HG03432 (cell line): ENCODE measurements around the gene PAFAH1B1.

ENCODE experiments used
- ATAC-seq: cut with Tn5 transposase; IDR thresholded peaks from one replicate; pipeline ENCODE4 v1.9.1; 2021; ENCODE audit warnings: mild to moderate bottlenecking, moderate library complexity; ENCODE audit not compliant: unreplicated experiment

Gene PAFAH1B1

GRCh38 chr17:2712300-2713043 is 119.0 kb downstream of the PAFAH1B1 start:
- no peak for ATAC-seq

GRCh38 chr17:2713881-2714280 is 120.4 kb downstream of the PAFAH1B1 start:
- no peak for ATAC-seq

DNA sequence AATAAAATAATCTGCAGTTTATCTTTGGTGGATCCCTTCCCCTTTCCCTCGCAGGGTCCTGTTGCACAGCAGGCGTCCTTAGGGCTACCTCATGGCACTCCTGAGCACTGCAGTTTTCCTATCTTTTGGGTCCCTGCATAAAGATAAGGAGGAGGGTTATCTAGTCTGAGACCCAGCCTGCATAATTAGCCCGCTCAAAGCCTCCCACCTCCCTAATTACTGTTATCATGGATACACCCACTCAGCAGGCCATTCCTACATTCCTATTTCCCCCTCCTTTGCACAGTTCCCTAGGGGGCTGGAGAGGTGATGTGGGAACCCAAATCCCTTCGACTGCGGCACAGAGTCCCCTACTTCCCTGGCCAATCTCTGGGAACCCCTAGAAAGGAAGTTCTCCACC is 123.2 kb downstream of the PAFAH1B1 start:
- ATAC-seq: no peak

- no peak for ATAC-seq
These were observed 124.9 kb downstream of the PAFAH1B1 start for GRCh38 chr17:2718150-2718938.

- ATAC-seq: no peak
These were observed 126.4 kb downstream of the PAFAH1B1 start for GRCh38 chr17:2719861-2720260.

DNA sequence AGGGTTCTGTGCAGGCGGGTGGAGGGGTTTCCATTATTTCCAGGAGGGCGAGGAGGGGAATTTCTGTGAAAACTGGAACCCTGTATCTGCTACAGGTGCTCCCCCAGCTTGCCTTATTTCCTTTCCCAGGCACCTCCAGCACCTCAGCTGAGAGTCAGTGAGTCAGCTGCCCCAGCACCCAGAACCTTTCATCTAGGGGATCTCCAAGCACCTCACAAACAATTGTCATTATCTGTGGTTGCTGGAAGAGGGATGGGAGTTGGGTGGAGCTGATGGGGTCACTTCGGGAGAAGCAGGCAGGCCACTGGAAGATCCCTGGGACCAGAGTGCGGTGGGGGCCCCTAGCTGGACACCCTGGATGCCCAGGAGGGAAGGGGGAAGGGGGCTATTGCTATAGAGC is 128.1 kb downstream of the PAFAH1B1 start:
- ATAC-seq: no peak

DNA sequence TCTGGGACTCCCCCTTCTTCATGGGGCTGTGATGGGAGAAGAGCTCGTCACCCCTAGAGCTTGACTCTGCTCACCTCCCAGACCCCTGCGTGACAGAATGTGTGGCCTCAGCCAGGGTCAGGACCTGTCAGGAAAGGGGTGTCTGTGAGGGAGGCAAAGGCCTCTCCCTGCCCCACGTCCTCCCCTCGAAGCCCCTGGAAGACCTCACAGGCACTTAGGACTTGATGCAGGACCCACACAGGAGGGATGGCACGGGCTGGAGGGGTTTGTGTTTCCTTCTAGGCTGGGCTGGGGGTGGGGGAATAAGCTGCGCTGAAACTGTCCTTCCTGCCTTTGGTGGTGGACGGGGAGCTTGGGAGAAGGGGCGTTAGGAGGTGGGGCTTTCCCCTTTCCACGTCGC is 129.2 kb downstream of the PAFAH1B1 start:
- no peak for ATAC-seq

DNA sequence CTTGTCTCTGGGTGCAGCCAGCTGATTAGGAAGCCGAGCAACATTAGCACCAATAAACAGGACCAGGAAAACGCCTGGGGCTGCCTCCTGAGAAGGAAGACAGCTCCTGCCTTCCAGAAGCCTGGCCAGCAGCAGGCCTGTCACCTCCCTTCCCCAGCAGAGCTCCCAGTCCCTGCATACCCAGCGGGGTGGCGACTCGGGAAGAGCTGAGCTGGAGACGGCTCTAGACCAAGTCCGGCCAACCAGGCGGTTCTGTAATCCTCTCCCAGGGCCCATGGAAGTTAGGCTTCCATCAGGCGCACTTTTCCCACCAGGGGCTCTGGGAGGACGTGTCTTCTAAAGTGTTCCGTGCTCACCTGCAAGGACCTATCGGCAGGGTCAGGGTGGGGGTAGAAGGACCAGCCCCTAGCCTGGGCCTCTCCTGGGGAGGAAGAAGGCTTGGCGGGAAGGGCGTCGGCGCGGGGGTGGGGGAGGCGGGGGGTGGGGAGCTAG is 130.1 kb downstream of the PAFAH1B1 start:
- no peak for ATAC-seq

- no peak for ATAC-seq
These were observed 130.7 kb downstream of the PAFAH1B1 start for GRCh38 chr17:2723997-2724783.

DNA sequence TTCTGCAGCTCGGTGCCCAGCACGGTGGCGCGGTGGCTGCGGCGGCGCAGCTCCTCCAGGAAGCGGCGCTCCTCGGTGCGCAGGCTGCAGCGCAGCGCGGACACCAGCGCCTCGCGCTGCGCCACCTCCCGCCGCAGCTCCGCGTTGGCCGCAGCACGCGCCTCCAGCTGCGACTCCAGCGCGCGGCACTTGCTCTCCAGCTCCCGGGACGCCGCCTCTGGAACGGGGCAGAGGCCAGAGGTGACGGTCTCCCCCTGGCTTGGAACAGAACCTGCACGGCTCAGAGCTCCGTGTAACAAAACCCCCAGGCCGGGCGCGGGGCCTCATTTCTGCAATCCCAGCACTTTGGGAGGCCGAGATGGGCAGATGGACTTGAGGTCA is 131.3 kb downstream of the PAFAH1B1 start:
- no peak for ATAC-seq

- no peak for ATAC-seq
These were observed 137.4 kb downstream of the PAFAH1B1 start for GRCh38 chr17:2730764-2731353.

GRCh38 chr17:2731807-2732206 is 138.4 kb downstream of the PAFAH1B1 start:
- ATAC-seq: no peak

GRCh38 chr17:2734939-2735338 is 141.5 kb downstream of the PAFAH1B1 start:
- no peak for ATAC-seq
